WTC11 (cell line): ENCODE measurements around the gene SLC26A2.

Experiments
- NR1H2 ChIP-seq: sonication (generic); formaldehyde crosslinking; IDR thresholded peaks from 2 replicates; pipeline ENCODE4 v1.9.0; 2021; ENCODE audit warnings: mild to moderate bottlenecking, moderate library complexity, missing genetic modification reagents
- RELA ChIP-seq: sonication (generic); formaldehyde crosslinking; IDR thresholded peaks from 2 replicates; pipeline ENCODE4 v1.8.1; 2022; ENCODE audit warnings: missing genetic modification reagents, mild to moderate bottlenecking, borderline replicate concordance
- RORB ChIP-seq: fragments of 250-450 bp; sonication (Bioruptor Pico); IDR thresholded peaks from 2 replicates; pipeline ENCODE4 v1.9.0; 2021; ENCODE audit warnings: mild to moderate bottlenecking
- TF ChIP-seq, protein P1 (sequence below): fragments of 200-600 bp; IDR thresholded peaks from 2 replicates; pipeline ENCODE4 v1.8.0; 2022; ENCODE audit warnings: antibody characterized with exemption

DNA sequence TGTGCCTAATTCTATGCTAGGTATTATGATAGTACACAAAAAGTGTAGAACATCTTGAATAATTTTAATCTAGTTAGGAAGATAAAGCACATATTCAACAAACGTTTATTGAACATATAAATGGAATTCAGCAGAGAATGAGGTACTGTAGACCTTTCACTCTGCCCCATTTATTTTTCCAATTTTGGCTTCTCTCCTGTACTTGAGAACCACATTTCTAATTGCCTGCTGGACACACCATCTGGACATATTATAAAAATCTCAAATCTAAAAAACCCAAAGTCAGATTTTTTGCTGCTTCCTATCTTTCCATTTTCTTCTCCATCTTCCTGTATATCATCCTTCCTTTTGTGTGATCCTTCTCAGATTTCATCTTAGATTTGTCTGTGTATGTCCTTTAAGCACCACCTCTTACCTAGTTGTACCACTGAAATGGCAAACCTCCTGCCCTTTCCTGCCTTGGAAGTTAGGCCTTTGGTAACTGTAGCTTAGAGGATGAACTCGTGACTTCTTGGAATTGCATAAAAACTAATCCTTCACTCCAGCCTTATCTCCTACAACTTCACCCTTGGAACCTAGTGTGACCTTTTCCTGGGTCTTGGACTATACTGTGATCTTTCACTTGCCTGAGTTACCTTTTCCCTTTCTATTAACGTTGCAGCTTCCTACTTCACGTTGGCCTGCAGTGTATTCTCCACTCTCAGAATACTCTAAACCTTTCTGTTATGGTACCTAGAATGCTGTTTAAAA is 8.8 kb downstream of the SLC26A2 start:
- no peak for TF ChIP-seq RORB
- no peak for TF ChIP-seq NR1H2 (CRISPR knock-in tag)
- no peak for TF ChIP-seq RELA (CRISPR knock-in tag)
- TF ChIP-seq, protein P1, sequence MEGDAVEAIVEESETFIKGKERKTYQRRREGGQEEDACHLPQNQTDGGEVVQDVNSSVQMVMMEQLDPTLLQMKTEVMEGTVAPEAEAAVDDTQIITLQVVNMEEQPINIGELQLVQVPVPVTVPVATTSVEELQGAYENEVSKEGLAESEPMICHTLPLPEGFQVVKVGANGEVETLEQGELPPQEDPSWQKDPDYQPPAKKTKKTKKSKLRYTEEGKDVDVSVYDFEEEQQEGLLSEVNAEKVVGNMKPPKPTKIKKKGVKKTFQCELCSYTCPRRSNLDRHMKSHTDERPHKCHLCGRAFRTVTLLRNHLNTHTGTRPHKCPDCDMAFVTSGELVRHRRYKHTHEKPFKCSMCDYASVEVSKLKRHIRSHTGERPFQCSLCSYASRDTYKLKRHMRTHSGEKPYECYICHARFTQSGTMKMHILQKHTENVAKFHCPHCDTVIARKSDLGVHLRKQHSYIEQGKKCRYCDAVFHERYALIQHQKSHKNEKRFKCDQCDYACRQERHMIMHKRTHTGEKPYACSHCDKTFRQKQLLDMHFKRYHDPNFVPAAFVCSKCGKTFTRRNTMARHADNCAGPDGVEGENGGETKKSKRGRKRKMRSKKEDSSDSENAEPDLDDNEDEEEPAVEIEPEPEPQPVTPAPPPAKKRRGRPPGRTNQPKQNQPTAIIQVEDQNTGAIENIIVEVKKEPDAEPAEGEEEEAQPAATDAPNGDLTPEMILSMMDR: no peak
